DOHH2 (cell line): ENCODE data around the gene YTHDF1.

Experiments used
- CTCF ChIP-seq: fragments of 200-600 bp; sonication (generic); IDR thresholded peaks from one replicate; pipeline ENCODE4 v1.5.1; 2014; ENCODE audit warnings: antibody characterized with exemption, mild to moderate bottlenecking, low read depth, low read length; ENCODE audit not compliant: poor library complexity, severe bottlenecking
- EZH2phosphoT487 ChIP-seq: fragments of 200-600 bp; sonication (generic); IDR thresholded peaks from 2 replicates; pipeline ENCODE4 v1.6.1; 2017; ENCODE audit warnings: borderline replicate concordance, mild to moderate bottlenecking, antibody characterized with exemption, low read length, moderate library complexity, mixed read lengths

GRCh38 chr20:63183422-63184146 is 32.3 kb downstream of the YTHDF1 start:
- TF ChIP-seq CTCF (peak; percentile 95), EZH2phosphoT487 (no peak)
